NCI-H187 treated with DMSO at 0.1 percent for 48 hours (cell line): ENCODE measurements around the gene GPR17.

Experiments
- DNase-seq: peaks from one replicate; lab custom pipeline; 2025; lab: John Stamatoyannopoulos, UW

Gene GPR17

DNA sequence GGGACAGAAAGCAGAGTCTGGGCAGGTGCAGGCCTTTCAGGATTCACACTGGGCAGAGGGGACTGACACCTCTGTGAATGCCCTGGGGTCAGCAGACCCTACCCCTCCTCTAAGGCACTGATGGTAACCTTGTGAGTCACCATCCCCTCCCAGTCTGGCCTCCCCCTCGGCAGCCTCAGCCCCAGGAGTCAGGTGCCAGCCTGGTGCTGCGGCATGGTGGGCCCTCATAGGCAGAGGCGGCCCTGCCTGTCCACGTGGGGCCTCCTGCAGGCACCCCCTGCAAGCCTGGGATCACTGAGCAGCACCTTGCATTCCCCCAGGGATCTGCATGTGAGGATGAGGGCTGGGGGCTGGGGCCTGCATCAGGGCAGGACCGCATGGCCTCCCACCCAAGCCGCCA, 4.8 kb upstream of the GPR17 start:
- no peak for DNase-seq

DNA sequence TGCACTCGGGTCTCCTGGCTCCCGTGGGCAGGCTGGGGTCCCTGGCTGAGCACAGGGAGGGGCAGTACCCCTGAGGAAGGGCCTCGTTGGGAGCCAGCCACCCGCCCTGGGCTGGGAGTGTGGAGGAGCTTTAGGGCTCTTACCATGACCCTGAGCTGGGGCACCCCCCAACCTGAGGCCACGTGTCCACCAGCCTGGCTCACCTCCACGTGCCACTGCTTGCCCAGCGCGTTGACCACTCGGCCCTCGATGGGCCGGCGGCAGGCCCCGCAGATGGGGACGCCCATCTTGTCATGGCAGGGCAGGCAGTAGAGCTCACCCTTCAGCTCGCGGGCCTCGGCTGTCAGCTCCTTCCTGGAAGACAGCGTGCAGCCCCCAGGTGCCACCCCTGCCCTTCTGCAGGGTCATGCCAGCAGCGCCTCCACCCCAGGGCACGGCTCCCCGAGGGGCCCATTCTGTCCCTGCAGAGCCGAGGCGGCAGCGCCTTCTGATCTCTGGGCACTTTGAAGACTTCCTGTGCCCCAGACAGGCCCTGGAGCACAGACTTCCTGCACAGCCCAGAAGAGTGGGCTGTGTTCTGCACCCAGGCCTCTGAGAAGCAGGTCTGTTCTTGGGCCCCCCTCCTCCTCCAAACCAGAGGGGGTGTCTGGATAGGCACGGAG, 4.0 kb upstream of the GPR17 start:
- DNase-seq: no peak

GRCh38 chr2:127642706-127643438, 3.1 kb upstream of the GPR17 start:
- DNase-seq: no peak

DNA sequence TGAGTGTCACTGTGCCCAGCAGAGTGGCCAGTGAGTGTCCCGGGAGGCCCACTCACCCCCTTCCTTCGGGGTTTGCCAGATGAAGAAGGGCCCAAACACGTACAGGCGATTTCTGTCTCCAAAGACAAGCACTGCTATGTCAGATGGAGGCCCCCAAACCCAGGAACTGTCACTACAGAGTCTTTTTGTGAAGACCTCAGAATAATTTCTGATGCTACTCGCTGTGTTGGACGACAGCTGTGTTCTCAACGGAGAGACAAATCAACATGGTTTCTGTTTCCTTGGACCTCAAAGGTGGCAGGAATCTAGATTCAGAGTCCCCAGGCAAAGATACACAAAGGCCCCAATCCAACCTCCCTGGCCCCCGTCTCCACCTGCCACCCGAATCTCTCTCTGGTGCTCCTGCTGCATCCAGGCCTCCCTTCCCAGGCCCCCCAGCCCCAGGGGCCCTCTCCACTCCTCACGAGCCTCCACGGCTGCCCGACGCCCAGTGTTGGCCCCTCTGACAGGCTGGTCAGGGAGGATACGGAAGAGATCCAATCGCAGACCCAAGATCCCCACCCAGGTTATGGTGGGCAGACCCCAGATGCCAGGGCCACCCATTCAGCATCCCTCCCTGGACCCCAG, 2.4 kb upstream of the GPR17 start:
- DNase-seq: no peak

DNA sequence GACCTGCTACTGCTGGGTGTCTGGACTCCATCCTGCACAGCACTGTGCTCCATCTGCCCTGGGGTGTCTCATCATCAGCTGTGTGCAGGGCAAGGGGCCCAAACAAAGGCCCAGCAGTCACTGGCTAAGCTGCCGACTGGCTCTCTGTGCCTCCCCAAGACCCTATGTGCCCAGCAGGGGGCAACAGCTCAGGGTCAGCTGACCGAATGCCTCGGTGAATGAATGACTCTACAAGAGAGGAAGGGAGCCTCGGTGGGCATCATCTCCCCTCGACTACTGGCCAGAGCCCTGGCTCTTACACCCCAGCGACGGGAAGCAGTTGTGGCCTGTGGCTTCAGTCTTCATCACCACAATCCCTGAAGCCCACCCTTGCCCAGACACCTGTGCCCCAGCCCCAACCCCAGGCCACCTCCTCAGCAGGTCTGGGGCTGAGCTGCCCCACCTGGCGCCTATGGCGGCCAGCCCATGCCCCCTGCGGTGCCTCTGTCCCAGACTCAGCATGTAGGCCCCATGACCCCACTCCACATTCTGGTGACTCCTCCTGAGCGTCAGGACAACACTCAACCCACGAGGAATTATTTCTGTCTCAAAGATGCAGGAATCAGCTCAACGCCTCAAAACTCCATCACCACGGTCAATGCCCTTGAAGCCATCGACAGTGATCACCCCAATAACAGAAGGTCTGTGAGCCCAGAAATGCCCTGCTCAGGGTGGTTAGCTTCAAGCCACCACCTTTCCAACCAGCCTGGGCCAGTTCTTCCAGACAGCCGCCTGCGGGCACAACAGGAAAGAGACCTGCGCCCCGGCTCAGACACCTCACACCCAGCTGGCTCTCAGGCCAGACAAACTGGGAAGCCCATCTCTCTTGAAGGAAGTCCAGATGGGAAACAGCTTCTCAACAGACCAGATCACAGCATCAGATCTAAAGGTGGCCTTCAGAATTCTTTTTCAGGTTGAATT, 1.6 kb upstream of the GPR17 start:
- no peak for DNase-seq

DNA sequence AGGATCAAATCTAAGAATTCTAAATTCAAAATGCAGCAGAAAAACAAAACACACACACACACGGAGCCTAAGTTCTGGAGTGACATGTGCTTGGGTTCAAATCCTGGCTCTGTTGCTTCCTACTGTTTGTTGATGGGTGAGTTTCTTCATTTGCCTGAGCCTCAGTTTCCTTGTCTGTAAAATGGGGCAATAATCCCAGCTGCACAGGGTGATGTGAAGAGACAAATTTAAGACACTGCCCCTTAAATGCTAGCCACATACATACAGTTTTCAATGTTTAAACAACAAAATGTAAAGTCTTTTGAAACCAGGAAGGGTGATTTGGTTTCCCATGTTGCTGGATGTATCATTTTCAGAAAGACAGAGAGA, 943 bp upstream of the GPR17 start:
- no peak for DNase-seq

- no peak for DNase-seq
Observed at GRCh38 chr2:127646487-127647241, 711 bp downstream of the GPR17 start.

- DNase-seq: no peak
Observed at GRCh38 chr2:127647242-127648190, 1.6 kb downstream of the GPR17 start.

- DNase-seq: no peak
Observed at GRCh38 chr2:127648321-127648720, 2.4 kb downstream of the GPR17 start.

- DNase-seq: no peak
Observed at GRCh38 chr2:127649100-127649611, 3.2 kb downstream of the GPR17 start.

DNA sequence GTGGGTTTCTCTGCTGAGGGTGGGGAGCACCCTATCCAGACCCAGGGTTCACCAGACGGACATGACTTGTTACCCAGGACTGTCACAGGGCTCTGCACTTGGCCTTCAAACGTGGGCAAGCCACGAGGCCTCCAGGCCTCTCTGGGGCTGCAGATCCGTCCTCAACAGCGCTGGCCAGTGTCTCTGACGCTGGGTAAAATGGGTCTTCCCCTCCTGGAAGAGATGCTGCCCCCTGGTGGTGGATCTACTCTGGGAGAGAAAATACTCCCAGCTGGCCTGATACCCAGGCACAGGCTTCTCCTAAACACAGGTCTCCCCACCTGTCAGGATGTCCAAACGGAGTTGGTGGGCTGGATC, 3.7 kb downstream of the GPR17 start:
- DNase-seq: no peak

DNA sequence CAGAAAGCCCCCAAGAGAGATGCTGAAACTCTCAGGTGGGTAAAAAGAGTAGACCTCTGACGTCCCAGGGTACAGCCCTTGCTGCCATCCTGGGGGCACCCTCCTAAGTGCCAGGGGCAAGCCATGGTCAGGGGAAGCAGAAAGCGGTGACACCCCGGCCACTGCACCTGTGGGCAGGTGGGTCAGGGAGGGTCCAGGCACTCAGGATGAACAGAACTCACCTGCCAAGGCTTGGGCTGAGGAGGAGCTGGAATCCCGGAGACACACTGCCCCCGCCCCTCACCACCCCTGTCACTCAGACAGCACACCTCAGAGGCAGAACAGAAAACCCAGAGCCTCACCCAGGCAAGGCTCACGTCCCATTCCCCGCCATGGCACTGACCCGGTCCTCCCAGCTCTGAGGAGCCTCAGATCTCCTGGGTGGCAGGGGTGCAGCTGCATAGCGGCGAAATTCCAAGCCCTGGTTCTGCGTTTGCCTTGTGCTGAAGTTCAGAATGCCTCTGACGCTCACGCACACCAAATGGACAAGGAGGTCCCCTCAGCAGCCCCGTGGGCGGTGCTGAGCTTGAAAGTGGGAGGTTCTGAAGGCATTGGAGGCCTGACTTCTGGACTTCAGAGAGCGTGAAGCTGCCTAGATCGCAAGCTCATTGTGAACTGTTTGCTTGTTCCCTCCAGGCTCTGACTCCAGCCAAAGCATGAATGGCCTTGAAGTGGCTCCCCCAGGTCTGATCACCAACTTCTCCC, 4.3 kb downstream of the GPR17 start:
- no peak for DNase-seq

- no peak for DNase-seq
Observed at GRCh38 chr2:127650785-127651380, 4.9 kb downstream of the GPR17 start.

GRCh38 chr2:127651381-127651809, 5.4 kb downstream of the GPR17 start:
- DNase-seq: no peak

- no peak for DNase-seq
Observed at GRCh38 chr2:127651971-127652550, 6.1 kb downstream of the GPR17 start.

GRCh38 chr2:127652786-127653357, 6.9 kb downstream of the GPR17 start:
- DNase-seq: no peak

DNA sequence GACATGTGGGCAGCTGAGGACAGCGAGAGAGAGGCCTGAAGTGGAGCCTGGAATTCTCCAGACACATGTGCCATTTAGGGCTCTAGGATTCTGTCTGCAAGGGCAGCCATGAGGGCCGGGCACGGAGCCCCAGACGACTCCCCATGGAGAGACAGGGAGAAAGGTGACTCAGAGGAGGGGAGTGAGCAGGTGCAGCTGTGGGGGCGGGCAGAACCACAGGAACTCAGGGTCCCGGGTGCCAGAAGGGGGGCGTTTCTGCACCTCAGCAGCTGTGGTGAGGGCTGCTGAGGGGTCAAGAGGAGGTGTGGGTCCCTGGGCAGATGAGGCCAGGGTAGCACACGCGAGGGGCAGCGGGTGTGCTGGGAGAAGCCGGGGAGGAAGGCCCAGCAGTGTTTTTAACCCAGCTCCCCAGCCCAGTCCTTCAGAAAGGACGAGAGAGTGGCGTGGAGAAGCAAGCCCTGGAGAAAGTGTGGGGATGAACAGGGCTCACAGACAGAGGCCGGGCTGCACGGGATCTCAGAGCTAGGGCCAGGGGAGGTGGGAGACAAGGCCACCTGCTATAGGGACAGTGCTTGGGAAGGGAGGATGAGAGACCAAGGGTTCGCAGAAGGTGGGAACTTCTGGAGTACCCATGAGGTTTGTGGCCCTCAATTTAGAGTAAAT, 7.6 kb downstream of the GPR17 start:
- DNase-seq: no peak
